NCI-H1694 treated with DMSO at 0.1 percent for 48 hours (cell line): ENCODE results near the gene IL17REL.
A peak's percentile ranks its signal among the peaks of the same experiment; 100 is the strongest.
"Not testable (repeated sequence)": the region's sequence is repeated elsewhere in the genome, so short reads cannot be mapped to it uniquely, and the experiment has no call there.

Source experiments
- DNase-seq: peaks from one replicate; lab custom pipeline; 2025; lab: John Stamatoyannopoulos, UW

Gene IL17REL

GRCh38 chr22:49989826-49990225, 22.7 kb downstream of the IL17REL start:
- DNase-seq = not testable (repeated sequence)

- no peak for DNase-seq
These were observed 26.2 kb downstream of the IL17REL start for GRCh38 chr22:49986325-49986724.

DNA sequence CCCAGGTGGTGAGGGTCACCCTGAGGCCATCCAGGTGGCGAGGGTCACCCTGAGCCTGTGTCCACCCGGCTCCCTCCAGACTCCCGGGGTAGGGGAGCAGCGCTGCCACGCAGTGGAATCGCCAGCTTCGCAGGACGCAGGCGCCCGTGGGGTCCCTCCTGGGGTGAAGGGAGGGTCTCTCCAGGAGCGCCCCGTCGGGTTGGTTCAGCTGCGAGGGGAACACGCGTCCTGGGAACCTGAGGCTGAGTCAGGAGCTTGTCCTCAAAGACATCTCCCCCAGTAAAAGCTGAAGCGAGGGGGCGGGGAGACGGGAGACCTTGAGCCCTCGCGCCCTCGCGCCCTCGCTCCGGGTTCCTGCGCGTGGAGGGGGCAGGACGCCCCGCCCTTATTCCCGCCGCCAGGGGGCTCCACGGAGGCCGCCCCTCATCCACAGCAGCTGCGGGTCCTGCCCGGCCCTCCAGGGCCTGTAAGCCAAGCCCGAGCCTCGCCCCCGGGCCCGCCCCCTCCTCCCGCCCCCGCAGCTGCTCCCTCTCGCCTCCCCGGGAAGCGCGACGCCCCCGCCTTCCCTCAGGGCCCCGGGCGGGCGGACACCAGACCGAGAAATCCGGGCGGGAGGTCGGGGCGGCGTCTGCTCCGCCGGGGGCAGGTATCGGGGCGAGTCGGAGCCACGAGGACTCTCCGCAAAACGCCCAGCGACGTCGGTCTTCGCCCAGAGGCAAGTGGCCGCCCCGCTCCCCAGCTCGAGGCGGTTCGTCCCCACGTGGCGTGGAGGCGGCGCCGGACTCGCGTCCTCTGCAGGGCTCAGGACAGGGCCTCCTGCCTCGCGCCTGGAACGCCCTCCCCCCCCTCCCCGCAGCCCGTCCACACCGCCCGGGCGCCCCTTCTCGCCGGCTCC, 29.2 kb downstream of the IL17REL start:
- DNase-seq = no peak

DNA sequence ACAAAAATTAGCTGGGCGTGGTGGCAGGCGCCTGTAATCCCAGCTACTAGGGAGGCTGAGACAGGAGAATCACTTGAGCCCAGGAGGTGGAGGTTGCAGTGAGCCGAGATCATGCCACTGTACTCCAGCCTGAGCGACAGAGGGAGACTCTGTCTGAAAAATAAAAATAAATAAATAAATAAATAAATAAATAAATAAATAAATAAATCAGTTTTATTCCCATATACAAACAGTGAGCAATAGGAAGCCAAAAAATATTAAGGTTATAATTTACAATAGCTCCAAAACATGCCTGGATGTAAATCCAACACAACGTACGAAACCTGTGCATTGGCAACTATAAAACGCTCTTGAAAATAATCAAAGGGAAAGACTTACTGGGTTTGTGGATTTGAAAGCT, 30.8 kb downstream of the IL17REL start:
- DNase-seq = not testable (repeated sequence)

DNA sequence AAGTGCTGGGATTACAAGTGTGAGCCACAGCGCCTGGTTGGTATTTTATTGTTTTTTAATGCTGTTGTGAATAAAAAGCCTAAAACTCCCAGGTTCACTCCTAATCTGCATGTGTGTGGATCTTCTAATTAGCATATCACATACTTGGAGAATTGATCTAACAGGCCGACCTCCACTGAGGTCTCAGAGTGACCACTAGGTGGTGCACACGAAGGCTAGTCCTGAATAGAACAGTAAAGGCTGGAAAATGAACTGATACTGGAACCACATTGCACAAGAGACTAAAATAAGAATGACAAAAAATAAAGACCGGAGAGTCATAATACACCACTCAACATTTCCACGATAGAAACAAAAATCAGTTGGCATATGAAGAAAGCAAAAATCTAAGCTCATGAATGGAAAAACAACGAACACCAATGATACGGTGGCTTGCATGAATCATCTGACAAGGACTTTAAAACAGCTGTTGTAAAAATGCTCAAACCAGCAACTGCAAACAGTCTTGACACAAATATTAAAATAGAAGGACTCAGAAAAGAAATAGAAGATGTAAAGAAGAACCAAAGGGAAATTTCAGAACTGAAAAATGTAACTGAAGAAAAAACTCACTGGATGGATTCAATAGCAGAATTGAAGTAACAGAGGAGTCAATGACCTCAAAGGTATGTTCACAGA, 32.8 kb downstream of the IL17REL start:
- DNase-seq = peak; percentile 14

DNA sequence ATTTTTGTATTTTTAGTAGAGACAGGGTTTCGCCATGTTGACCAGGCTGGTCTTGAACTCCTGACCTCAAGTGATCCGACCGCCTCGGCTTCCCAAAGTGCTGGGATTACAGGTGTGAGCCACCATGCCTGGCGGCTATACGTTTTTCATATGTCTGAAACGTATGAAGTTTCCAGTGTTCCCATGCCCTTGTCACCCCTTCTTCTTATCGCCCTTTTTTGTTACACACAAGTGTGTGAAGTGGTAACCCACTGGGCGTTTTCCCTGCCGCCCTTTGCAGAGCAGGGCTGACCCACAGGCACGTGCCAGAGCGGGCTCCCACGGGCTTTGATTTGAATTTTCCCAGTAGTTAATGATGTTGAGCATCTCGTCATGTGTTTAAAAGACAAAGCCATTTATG, 35.0 kb downstream of the IL17REL start:
- no peak for DNase-seq

DNA sequence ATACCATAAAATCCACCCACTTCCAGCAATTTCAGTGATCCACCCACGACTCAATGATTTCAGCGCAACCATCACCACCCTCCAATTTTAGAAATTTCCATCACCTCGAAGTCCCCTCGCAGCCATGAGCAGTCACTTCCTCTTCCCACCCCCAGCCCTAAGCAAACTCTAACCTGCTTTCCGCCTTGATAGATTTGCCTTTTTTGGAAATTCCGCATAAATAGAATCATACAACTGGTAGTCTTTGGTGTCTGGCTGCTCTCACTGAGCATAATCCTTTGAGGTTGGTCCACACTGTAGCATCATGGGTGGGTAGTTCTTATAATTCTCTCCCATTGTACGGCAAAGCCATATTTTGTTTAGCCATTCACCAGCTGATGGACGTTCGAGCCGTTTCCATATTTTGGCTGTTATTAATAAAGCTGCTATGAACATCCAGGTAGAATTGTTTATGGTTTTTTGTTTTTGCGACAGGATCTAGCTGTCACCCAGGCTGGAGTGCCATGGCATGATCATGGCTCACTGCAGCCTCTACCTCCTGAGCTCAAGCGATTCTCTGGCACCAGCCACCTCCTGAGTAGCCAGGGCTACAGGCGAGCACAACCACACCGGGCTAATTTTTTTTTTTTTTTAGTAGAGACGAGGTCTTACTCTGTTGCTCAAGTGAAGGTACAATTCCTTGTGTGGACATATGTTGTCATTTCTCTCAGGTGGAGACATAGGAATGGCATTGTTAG, 36.0 kb downstream of the IL17REL start:
- DNase-seq = no peak

DNA sequence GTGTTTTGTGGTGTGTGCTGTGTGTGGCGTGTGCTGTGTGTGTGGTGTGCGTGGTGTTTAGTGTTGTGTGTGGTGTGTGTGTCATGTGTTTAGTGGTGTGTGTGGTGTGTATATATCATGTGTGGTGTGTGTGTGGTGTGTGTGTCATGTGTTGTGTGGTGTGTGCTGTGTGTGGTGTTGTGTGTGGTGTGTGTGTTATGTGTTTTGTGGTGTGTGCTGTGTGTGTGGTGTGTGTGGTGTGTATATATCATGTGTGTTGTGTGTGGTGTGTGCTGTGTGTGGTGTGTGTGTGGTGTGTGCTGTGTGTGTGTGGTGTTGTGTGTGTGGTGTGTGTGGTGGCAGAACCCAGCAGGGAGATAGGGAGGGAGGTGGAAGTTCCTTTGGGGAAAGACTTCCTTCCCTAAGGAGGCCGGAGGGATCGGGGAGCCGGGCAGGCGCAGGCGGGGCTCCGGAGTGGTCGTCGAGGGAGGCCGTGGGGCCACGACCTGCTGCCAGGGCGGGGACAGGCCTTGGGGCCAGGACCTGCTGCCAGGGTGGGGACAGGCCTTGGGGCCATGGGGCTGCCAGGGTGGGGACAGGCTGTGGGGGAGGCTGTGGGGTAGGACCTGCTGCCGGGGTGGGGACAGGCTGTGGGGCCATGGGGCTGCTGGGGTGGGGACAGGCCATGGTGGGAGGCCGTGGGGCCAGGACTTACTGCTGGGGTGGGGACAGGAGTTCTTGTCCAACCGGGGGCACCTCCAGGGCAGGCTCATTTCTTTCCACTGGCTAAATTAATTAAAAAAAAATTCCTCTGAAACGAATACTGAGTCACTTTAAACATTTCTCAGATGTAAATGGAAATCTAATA, 36.8 kb downstream of the IL17REL start:
- no peak for DNase-seq

DNA sequence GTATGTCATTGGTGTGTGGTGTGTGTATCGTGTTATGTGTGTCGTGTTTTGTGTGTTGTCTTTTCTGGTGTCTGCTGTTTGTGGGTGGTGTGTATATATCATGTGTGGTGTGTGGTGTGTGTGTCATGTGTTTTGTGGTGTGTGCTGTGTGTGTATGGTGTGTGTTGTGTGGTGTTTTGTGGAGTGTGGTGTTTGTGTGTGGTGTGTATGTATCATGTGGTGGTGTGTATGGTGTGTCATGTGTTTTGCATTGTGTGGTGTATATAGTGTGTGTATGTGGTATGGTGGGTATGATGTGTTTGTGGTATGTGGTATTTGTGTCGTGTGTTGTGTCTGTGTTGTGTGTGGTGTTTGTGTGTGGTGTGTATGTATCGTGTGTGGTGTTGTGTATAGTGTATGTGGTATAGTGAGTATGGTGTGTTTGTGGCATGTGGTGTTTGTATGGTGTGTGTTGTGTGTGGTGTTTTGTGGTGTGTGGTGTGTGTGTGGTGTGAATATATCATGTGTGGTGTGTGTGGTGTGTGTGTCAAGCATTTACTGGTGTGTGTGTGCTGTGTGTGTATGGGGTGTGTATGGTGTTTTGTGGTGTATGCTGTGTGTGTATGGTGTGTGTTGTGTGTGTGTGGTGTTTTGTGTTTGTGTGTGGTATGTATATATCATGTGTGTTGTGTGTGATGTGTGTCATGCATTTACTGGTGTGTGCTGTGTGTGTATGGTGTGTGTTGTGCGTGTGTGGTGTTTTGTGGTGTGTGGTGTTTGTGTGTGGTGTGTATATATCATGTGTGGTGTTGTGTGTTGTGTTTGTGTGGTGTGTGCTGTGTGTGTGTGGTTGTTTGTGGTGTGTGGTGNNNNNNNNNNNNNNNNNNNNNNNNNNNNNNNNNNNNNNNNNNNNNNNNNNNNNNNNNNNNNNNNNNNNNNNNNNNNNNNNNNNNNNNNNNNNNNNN, 39.3 kb downstream of the IL17REL start:
- DNase-seq = no peak

GRCh38 chr22:49972163-49973017, 40.2 kb downstream of the IL17REL start:
- no peak for DNase-seq

GRCh38 chr22:49971232-49972162, 41.1 kb downstream of the IL17REL start:
- DNase-seq = no peak

DNA sequence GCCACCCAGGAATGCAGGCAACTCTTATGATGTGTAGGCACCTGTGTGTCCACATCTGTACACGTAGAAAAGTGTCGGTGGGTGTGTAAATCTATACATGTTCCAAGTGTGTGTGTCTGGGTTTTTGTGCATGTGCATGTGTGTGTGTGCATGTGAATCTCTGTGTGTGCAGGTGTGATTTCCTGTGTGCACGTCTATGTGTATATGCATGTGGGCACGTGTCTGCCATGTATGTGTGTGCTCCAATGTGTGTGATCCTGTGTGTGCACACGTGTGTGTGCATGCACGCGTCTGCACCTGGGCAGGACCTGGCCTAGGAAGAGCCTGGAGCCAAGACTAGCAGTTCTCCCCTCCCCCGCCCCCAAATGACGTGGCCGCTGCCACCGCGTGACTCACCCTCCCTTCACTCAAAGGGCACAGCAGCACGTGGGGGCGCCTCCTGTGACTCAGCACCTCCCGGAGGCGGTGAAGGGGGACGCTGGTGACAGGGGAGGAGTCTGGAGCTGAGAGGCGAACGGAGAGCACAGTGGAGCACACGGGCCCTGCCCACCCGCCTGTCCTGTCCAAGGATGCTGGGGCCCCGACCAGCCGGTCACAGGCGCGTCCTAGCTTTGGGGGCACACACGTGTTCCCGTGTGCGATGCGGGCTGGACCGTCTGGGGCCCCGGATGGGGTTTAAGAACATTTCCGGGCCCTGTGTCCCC, 41.9 kb downstream of the IL17REL start:
- DNase-seq = peak; percentile 79

DNA sequence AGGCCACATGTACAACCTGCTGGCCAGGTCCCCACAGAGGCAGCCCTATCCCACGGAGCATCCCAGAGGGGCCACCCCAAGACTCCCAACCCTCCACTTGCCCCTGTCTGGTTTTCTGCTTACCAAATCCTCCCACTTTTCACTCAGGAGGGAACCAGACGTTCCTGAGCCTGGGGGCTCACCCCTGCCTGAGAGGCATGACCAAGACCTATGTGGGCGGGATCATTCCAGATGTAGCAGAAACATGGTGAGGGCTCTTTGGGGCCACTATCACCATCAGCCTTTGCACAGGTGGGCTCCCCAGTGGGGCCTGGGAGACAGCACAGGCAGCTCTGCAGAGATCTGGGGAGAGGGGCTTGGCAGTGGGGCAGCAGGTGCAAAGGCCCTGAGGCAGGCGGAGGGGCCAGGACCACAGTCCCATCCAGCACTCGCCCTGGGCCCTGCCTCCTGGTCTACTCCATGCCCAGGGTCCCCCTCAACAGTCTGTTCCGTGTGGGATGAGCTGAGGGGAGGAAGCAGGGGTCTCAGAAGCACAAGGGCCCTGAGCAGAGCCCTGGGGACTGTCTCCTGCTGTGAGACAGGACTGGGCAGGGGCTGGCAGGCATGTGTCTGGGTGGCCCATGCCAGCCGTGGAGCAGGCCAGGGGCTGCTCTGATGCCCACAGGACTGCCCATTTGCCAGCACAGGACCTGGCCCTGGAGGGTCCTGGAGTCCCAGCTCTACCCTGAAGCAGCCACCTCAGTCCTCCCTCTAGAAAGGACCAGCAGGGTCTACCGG, 42.6 kb downstream of the IL17REL start:
- no peak for DNase-seq

DNA sequence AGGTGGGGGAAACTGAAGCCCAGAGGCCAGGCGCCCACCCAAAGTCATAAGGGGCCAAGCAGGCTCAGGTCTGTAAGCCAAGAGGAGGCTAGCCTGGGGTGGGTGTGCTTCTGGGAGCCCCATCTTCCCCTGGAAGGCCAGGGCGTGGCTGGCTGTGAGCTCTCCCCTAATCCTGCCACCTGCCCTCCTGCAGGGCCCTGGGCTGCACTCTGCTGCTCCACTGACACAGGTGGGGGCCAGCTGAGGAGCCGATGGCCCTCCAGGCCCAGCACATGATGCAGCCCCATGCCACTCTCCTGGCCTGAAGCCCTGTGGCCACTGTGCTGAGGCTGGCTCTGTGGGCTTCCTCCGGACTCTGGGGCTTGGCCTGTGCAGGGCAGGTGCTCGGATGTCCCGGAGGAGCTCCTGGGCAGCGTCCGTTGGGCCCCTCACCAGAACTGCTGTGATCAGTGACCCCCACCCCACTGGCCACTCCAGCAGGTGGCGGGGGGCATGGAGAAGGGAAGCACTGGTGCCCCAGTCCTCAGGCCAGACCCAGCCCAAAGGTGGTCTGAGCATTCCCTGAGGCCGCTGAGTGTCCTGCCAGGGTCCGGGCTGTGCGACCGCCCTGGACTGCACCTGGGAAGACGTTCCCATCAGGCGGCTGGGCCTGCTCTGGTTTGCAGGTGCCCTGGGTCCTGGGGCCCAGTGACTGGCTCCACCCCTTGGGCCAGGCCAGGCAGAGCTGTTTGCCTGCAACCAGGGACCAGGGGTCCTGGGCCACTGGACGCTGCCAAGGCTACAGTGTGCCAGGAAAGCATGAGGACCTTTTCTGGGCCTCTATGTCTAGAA, 43.5 kb downstream of the IL17REL start:
- DNase-seq = no peak

DNA sequence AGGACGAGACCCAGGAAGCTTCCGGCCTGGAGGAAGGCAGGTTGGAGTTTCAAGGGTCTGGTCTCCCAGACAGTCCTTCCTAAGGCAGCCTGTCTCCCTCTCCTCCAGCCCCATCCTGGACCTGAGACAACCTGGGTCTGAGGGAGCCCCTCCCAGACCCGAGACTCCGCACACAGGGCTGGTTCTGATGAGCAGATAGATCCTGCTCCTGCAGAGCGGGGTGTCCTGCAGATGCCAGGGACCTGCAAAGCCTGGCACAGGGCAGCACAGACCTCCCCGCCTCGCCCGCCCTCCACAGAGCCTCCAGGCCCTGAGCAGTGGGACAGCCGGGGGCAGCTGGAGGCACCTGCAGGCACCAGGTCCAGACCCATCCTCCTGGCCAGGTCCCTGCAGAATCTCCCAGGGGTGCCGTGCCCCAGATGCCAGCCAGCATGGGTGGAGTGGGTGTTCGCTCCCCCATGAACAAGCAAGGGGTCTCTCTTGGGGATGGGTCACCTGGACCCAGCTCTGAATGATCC, 44.2 kb downstream of the IL17REL start:
- no peak for DNase-seq

DNA sequence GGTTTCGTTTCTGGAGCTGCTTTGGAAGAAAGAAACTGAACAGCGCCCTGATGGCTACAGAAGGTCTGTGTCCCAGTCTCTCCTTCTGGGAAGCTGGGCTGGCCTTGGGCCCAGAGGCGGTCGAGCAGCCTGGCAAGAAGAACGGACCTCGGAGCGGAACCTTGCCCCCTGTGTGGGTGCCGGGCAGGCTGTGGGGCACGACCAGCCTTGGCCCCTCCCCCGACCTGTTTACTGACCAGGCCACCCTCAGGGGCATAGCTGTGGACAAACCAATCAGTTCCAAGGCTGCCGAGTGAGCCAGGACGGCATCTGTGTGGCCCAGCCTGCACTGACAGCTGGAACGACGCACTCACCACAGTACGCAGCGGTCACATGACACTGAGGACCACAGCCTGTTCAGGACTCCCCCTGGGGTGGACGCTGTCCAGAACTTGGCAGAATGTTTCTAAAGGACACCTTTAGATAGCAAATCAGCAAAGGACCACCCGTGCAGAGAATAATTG, 44.8 kb downstream of the IL17REL start:
- DNase-seq = no peak
